EL (cell line): Measurements from ENCODE around the gene IGFL1.
"Not testable (repeated sequence)": the region's sequence is repeated elsewhere in the genome, so short reads cannot be mapped to it uniquely, and the experiment has no call there.

ENCODE experiments used
- DNase-seq: peaks from one replicate; pipeline ENCODE4 v3.0.0-alpha.2; 2016

Gene IGFL1

GRCh38 chr19:46273931-46274330, 44.4 kb downstream of the IGFL1 start:
- DNase-seq: not testable (repeated sequence)

GRCh38 chr19:46279177-46279576, 49.6 kb downstream of the IGFL1 start:
- DNase-seq: no peak
